H1 (cell line): ENCODE results near the gene DBR1. TPM values are rescaled to one million over a fixed set of nuclear protein-coding genes. Genes with fewer than 3 reads are reported as not detected.

Experiments
- CTCF ChIA-PET: fragments of 300-600 bp; sonication (Branson Sonifier 250); formaldehyde crosslinking; loops from one replicate; lab custom pipeline; 2021; ENCODE audit not compliant: partially characterized antibody; lab: Charles Lee
- POLR2A ChIA-PET: fragments of 300-600 bp; sonication (Branson Sonifier 250); formaldehyde crosslinking; loops from one replicate; lab custom pipeline; 2021; ENCODE audit warnings: inconsistent platforms; ENCODE audit not compliant: partially characterized antibody; lab: Charles Lee
- DNase-seq, 2 experiments: peaks; one replicate each; pipeline versions ENCODE4 v3.0.0 to v3.0.0-alpha.2; 2010 to 2022; ENCODE audit warnings: low spot score in 2 of 2, low read depth in 1 of 2, mixed read lengths in 1 of 2
- FAIRE-seq: peaks from 2 replicates; lab custom pipeline; 2011; peaks lifted over from hg19 to GRCh38; lab: Jason Lieb, UNC
- H2AFZ ChIP-seq: 2 replicates; pipeline ENCODE4 v1.8.1; 2012; ENCODE audit warnings: low read length, inconsistent platforms
- H2AK5ac ChIP-seq: 2 replicates; pipeline ENCODE4 v1.6.1; 2013; ENCODE audit warnings: low read depth, low read length
- H2BK120ac ChIP-seq: replicated peaks from 2 replicates; pipeline ENCODE3; 2013; ENCODE audit warnings: low read depth, low read length, inconsistent platforms
- H2BK12ac ChIP-seq: 2 replicates; pipeline ENCODE4 v1.6.1; 2013; ENCODE audit warnings: low read depth, low read length
- H2BK15ac ChIP-seq: 2 replicates; pipeline ENCODE4 v1.6.1; 2013; ENCODE audit warnings: low read length
- H2BK20ac ChIP-seq: 2 replicates; pipeline ENCODE4 v1.6.1; 2013; ENCODE audit warnings: low read length
- H2BK5ac ChIP-seq: 2 replicates; pipeline ENCODE4 v1.6.1; 2013; ENCODE audit warnings: low read depth, low read length
- H3K14ac ChIP-seq: 2 replicates; pipeline ENCODE4 v1.6.1; 2013; ENCODE audit warnings: inconsistent platforms; ENCODE audit not compliant: insufficient read length
- H3K18ac ChIP-seq: 2 replicates; pipeline ENCODE4 v1.6.1; 2013; ENCODE audit warnings: low read length; ENCODE audit errors: extremely low read depth
- H3K23ac ChIP-seq: 2 replicates; pipeline ENCODE4 v1.6.1; 2013; ENCODE audit warnings: inconsistent platforms; ENCODE audit not compliant: insufficient read length
- H3K23me2 ChIP-seq: 2 replicates; pipeline ENCODE4 v1.6.1; 2013; ENCODE audit warnings: low read depth, low read length
- H3K27ac ChIP-seq: 2 replicates; pipeline ENCODE4 v1.6.1; 2011; ENCODE audit warnings: low read depth, low read length, inconsistent platforms
- H3K27me3 ChIP-seq, 4 experiments: replicated peaks in 1 of 4; 1 replicate in 1 of 4; 2 replicates in 3 of 4; pipeline versions ENCODE4 v1.6.1 to v1.8.1; 2011 to 2013; ENCODE audit warnings: low read length in 3 of 4, mild to moderate bottlenecking in 3 of 4, inconsistent platforms in 2 of 4, mixed read lengths in 2 of 4, moderate library complexity in 1 of 4; ENCODE audit not compliant: control insufficient read depth in 3 of 4, insufficient read depth in 3 of 4; ENCODE audit errors: extremely low read depth in 1 of 4
- H3K36me3 ChIP-seq, 4 experiments: 2 replicates each; pipeline versions ENCODE4 v1.6.1 to v1.8.1; 2011 to 2013; ENCODE audit warnings: mild to moderate bottlenecking in 4 of 4, low read length in 3 of 4, moderate library complexity in 2 of 4, control low read depth in 1 of 4, inconsistent platforms in 1 of 4; ENCODE audit not compliant: insufficient read depth in 4 of 4, control insufficient read depth in 2 of 4
- H3K4ac ChIP-seq: replicated peaks from 2 replicates; pipeline ENCODE3; 2013; ENCODE audit warnings: low read length, low read depth, mixed read lengths, inconsistent platforms; ENCODE audit not compliant: insufficient read length
- H3K4me1 ChIP-seq, 4 experiments: replicated peaks in 1 of 4; 1 replicate in 1 of 4; 2 replicates in 3 of 4; pipeline versions ENCODE4 v1.6.1 to v1.8.1; 2011 to 2013; ENCODE audit warnings: low read length in 3 of 4, inconsistent platforms in 2 of 4, mixed read lengths in 1 of 4; ENCODE audit not compliant: insufficient read depth in 4 of 4, control insufficient read depth in 3 of 4
- H3K4me2 ChIP-seq, 2 experiments: 2 replicates each; pipeline versions ENCODE4 v1.6.1 to v1.8.1; 2011 to 2013; ENCODE audit warnings: low read depth in 2 of 2, low read length in 2 of 2, control low read depth in 1 of 2, inconsistent platforms in 1 of 2, mild to moderate bottlenecking in 1 of 2; ENCODE audit not compliant: insufficient read depth in 1 of 2
- H3K4me3 ChIP-seq, 4 experiments: fragments of 200-600, 300-600 bp in 1 of 4; sonication (generic), shearing (Covaris generic), sonication (Bioruptor Twin) in 1 of 4; 2 replicates each; pipeline versions ENCODE4 v1.5.1 to v1.8.1; 2011 to 2016; ENCODE audit warnings: low read length in 4 of 4, low read depth in 3 of 4, control low read depth in 2 of 4, inconsistent platforms in 2 of 4, mild to moderate bottlenecking in 2 of 4, mixed read lengths in 1 of 4, moderate library complexity in 1 of 4; ENCODE audit not compliant: insufficient read depth in 2 of 4; ENCODE audit errors: extremely low read depth in 1 of 4
- H3K56ac ChIP-seq: replicated peaks from 2 replicates; pipeline ENCODE3; 2013; ENCODE audit warnings: low read depth, mild to moderate bottlenecking, mixed read lengths, low read length, inconsistent platforms; ENCODE audit not compliant: insufficient read length
- H3K79me1 ChIP-seq: 2 replicates; pipeline ENCODE4 v1.6.1; 2013; ENCODE audit warnings: low read depth, low read length, control low read depth
- H3K79me2 ChIP-seq, 2 experiments: 2 replicates each; pipeline versions ENCODE4 v1.6.1 to v1.8.1; 2012 to 2013; ENCODE audit warnings: low read length in 2 of 2, mild to moderate bottlenecking in 2 of 2, inconsistent platforms in 1 of 2; ENCODE audit not compliant: insufficient read depth in 2 of 2, control insufficient read depth in 1 of 2
- H3K9ac ChIP-seq, 4 experiments: replicated peaks in 1 of 4; 1 replicate in 1 of 4; 2 replicates in 3 of 4; pipeline versions ENCODE4 v1.6.1 to v1.8.1; 2011 to 2013; ENCODE audit warnings: low read depth in 3 of 4, low read length in 3 of 4, control low read depth in 2 of 4, mild to moderate bottlenecking in 2 of 4, moderate library complexity in 2 of 4, inconsistent platforms in 1 of 4; ENCODE audit errors: extremely low read depth in 1 of 4
- H3K9me3 ChIP-seq, 2 experiments: 2 replicates each; pipeline versions ENCODE4 v1.6.1 to v1.8.1; 2012 to 2013; ENCODE audit warnings: mild to moderate bottlenecking in 2 of 2, moderate library complexity in 2 of 2, control low read depth in 1 of 2, inconsistent platforms in 1 of 2, low read depth in 1 of 2, low read length in 1 of 2, mixed read lengths in 1 of 2; ENCODE audit not compliant: insufficient read depth in 2 of 2
- H4K20me1 ChIP-seq, 2 experiments: replicated peaks in 1 of 2; 2 replicates each; pipeline versions ENCODE3 to v1.8.1; 2011 to 2013; ENCODE audit warnings: inconsistent platforms in 2 of 2, low read length in 2 of 2, mild to moderate bottlenecking in 1 of 2; ENCODE audit not compliant: insufficient read depth in 2 of 2, control insufficient read depth in 1 of 2
- H4K5ac ChIP-seq: 2 replicates; pipeline ENCODE4 v1.6.1; 2013; ENCODE audit warnings: low read length, low read depth, mixed read lengths, inconsistent platforms; ENCODE audit not compliant: insufficient read length
- H4K8ac ChIP-seq: 2 replicates; pipeline ENCODE4 v1.8.0; 2013; ENCODE audit warnings: mild to moderate bottlenecking, moderate library complexity, low read length, inconsistent platforms; ENCODE audit not compliant: insufficient read depth; ENCODE audit errors: extremely low read depth
- H4K91ac ChIP-seq: replicated peaks from 2 replicates; pipeline ENCODE3; 2013; ENCODE audit warnings: low read length, mixed read lengths, inconsistent platforms; ENCODE audit not compliant: insufficient read length
- CBX8 ChIP-seq: fragments of 300-800, 300-1000 bp; sonication (generic); IDR thresholded peaks from 2 replicates; pipeline ENCODE4 v1.7.1; 2016; ENCODE audit warnings: low read depth, low read length, borderline replicate concordance
- CHD2 ChIP-seq: IDR thresholded peaks from 2 replicates; pipeline ENCODE4 v1.6.1; 2012; ENCODE audit warnings: low read length, improper control_type of control experiment
- HDAC6 ChIP-seq: IDR thresholded peaks from one replicate; pipeline ENCODE4 v1.7.1; 2012; ENCODE audit warnings: low read depth, mild to moderate bottlenecking, inconsistent platforms, low read length, moderate library complexity
- JUN ChIP-seq: IDR thresholded peaks from 2 replicates; pipeline ENCODE4 v1.6.1; 2011; ENCODE audit warnings: low read depth, mild to moderate bottlenecking, improper control_type of control experiment, low read length
- JUND ChIP-seq: IDR thresholded peaks from 2 replicates; pipeline ENCODE4 v1.6.1; 2011; ENCODE audit warnings: mild to moderate bottlenecking, improper control_type of control experiment, low read length
- KDM1A ChIP-seq: fragments of 200-600, 300-600 bp; sonication (generic); IDR thresholded peaks from 2 replicates; pipeline ENCODE4 v1.7.1; 2016; ENCODE audit warnings: mild to moderate bottlenecking, low read length, borderline replicate concordance
- RXRA ChIP-seq: IDR thresholded peaks from 2 replicates; pipeline ENCODE4 v1.6.1; 2011; ENCODE audit warnings: low read depth, mild to moderate bottlenecking, low read length, moderate library complexity; ENCODE audit not compliant: insufficient read depth
- SP1 ChIP-seq: IDR thresholded peaks from 2 replicates; pipeline ENCODE4 v1.6.1; 2011; ENCODE audit warnings: low read depth, low read length
- TBP ChIP-seq: IDR thresholded peaks from 2 replicates; pipeline ENCODE4 v1.6.1; 2011; ENCODE audit warnings: low read depth, low read length, improper control_type of control experiment
- TCF12 ChIP-seq: IDR thresholded peaks from 2 replicates; pipeline ENCODE4 v1.6.1; 2011; ENCODE audit warnings: low read depth, mild to moderate bottlenecking, low read length
- WGBS, 2 experiments: shearing (Covaris generic) in 1 of 2; methylation state at CpG; one replicate each; pipeline versions ENCODE4 v1.1.6 to v1.1.7; 2013 to 2015; ENCODE audit warnings: low lambda C conversion rate in 2 of 2, mixed read lengths in 2 of 2, inconsistent platforms in 1 of 2, low coverage in 1 of 2, missing lambda C conversion rate in 1 of 2; ENCODE audit not compliant: insufficient replicate concordance in 2 of 2, insufficient coverage in 1 of 2, insufficient read length in 1 of 2; ENCODE audit errors: extremely low coverage in 1 of 2, missing lambda C conversion rate in 1 of 2; 5-methylcytosine and 5-hydroxymethylcytosine counted together
- polyA plus RNA-seq, 7 experiments: library from polyadenylated mRNA; depleted of rRNA in 3 of 7; stranded (reverse) in 5 of 7; unstranded in 2 of 7; fragments of >200 nt in 5 of 7; fragments of 200-250 nt in 2 of 7; gene quantifications; 1 replicate in 5 of 7; 2 replicates in 1 of 7; 4 replicates in 1 of 7; pipeline versions ENCODE4 v1.2.1 to v1.2.3, GENCODE V29; 2011 to 2013; ENCODE audit warnings: missing spikeins in 2 of 7, mixed read lengths in 2 of 7
- total RNA-seq: library from RNA; stranded (reverse); fragmentation: NEBNext Ultra II Directional; extraction: Animal tissue kit (Norgen Biotek cat#: 25700); gene quantifications from 2 replicates; pipeline ENCODE4 v1.2.1, GENCODE V29; 2021

DBR1 gene
- total and polyA plus RNA-seq, 2 of the 8 experiments (the other 6 are each of a cell fraction or from before 2014, with no cell fraction given) = 10.1 to 18.3 TPM

GRCh38 chr3:138124706-138125355 lies 49.9 kb downstream of the DBR1 start:
- H3K9me3 ChIP-seq = peaks cover 0 to 9% of the 10 kb centered on the region in 2 experiments; a peak in 1 of 4 replicates
- no peaks in the 10 kb centered on the region for H3K23me2 ChIP-seq
- H2BK120ac ChIP-seq = no peak overlapping the region
- no peak overlapping the region for H3K18ac ChIP-seq
- no peak overlapping the region for H2BK12ac ChIP-seq
- H4K5ac ChIP-seq = no peak overlapping the region
- ChIA-PET CTCF (interaction anchor here (0.9 to 1.3 kb wide), 6 partner anchors 8 to 72 kb away, joined by 3 to 4 read pairs (median 3); no protein-coding TSS in a partner anchor), POLR2A (interaction anchor here (0.6 to 1.3 kb wide), 2 partner anchors 9 to 63 kb away, joined by 3 read pairs; partner anchors contain the start of gene DZIP1L)
- DNase-seq = no peak
- no peak overlapping the region for H3K27ac ChIP-seq
- H3K14ac ChIP-seq = no peak overlapping the region
- H3K36me3 ChIP-seq = no peaks in the 10 kb centered on the region
- TF ChIP-seq SP1 (no peak), HDAC6 (no peak), CBX8 (no peak), JUND (no peak), KDM1A (no peak), JUN (no peak), TBP (no peak), RXRA (no peak), CHD2 (no peak), TCF12 (no peak)
- TF ChIP-seq, all 59 proteins: peak for 0
- Histone ChIP-seq H3K79me1 (no peaks in the 10 kb centered on the region), H3K9ac (no peak overlapping the region), H4K8ac (no peak overlapping the region), H2AFZ (no peak overlapping the region), H3K4me2 (no peak overlapping the region), H3K27me3 (no peaks in the 10 kb centered on the region), H2BK15ac (no peak overlapping the region), H3K56ac (no peak overlapping the region), H4K91ac (no peak overlapping the region), H3K4me3 (no peak overlapping the region), H3K23ac (no peak overlapping the region), H3K4ac (no peak overlapping the region), H2AK5ac (no peak overlapping the region), H3K79me2 (no peaks in the 10 kb centered on the region), H2BK5ac (no peak overlapping the region), H2BK20ac (no peak overlapping the region), H4K20me1 (no peaks in the 10 kb centered on the region), H3K4me1 (no peaks in the 10 kb centered on the region)
- no peak for FAIRE-seq
- whole genome bisulfite sequencing, 2 experiments = 86% methylated on average over 10 of the region's 10 CpGs; no CpG with 5 or more reads in 1 of the 2 experiments
